DOHH2 (cell line): ENCODE data around the gene GNB1L.

Source experiments
- CTCF ChIP-seq: fragments of 200-600 bp; sonication (generic); IDR thresholded peaks from one replicate; pipeline ENCODE4 v1.5.1; 2014; ENCODE audit warnings: antibody characterized with exemption, mild to moderate bottlenecking, low read depth, low read length; ENCODE audit not compliant: poor library complexity, severe bottlenecking
- EZH2phosphoT487 ChIP-seq: fragments of 200-600 bp; sonication (generic); IDR thresholded peaks from 2 replicates; pipeline ENCODE4 v1.6.1; 2017; ENCODE audit warnings: borderline replicate concordance, mild to moderate bottlenecking, antibody characterized with exemption, low read length, moderate library complexity, mixed read lengths

- TF ChIP-seq CTCF, result no peak
- TF ChIP-seq EZH2phosphoT487, result no peak
These were observed 51.6 kb downstream of the GNB1L start for GRCh38 chr22:19802894-19803735.
